OCI-LY1 (cell line): Measurements from ENCODE around the gene OCIAD2.

ENCODE experiments used
- H2AFZ ChIP-seq: fragments of 200-600 bp; sonication (generic), shearing (Covaris generic); 2 replicates; pipeline ENCODE4 v1.6.0; 2014; ENCODE audit warnings: antibody characterized with exemption, mild to moderate bottlenecking, low read length
- H3F3A ChIP-seq: fragments of 200-600 bp; sonication (generic), shearing (Covaris generic); 2 replicates; pipeline ENCODE4 v1.6.0; 2014; ENCODE audit warnings: mild to moderate bottlenecking, antibody characterized with exemption, low read length, moderate library complexity; ENCODE audit not compliant: insufficient read depth
- H3K27ac ChIP-seq: fragments of 200-600 bp; sonication (generic); 2 replicates; pipeline ENCODE4 v1.5.1; 2014; ENCODE audit warnings: low read length, mixed run types, mild to moderate bottlenecking, low read depth; ENCODE audit not compliant: poor library complexity, severe bottlenecking
- H3K27me3 ChIP-seq: fragments of 200-600 bp; sonication (generic); 2 replicates; pipeline ENCODE4 v1.6.0; 2014; ENCODE audit warnings: antibody characterized with exemption, mild to moderate bottlenecking, low read length, moderate library complexity; ENCODE audit not compliant: insufficient read depth
- H3K36me3 ChIP-seq: fragments of 200-600 bp; sonication (generic); 2 replicates; pipeline ENCODE4 v1.6.1; 2014; ENCODE audit warnings: mild to moderate bottlenecking, antibody characterized with exemption, low read length, moderate library complexity, mixed read lengths; ENCODE audit not compliant: insufficient read depth
- H3K4me1 ChIP-seq: fragments of 200-600 bp; sonication (generic); 2 replicates; pipeline ENCODE4 v1.5.1; 2014; ENCODE audit warnings: mild to moderate bottlenecking, low read length, moderate library complexity; ENCODE audit not compliant: insufficient read depth, severe bottlenecking
- H3K4me2 ChIP-seq: fragments of 200-600 bp; sonication (generic), shearing (Covaris generic); 2 replicates; pipeline ENCODE4 v1.6.1; 2014; ENCODE audit warnings: low read length
- H3K4me3 ChIP-seq: fragments of 200-600 bp; sonication (generic); 2 replicates; pipeline ENCODE4 v1.5.1; 2014; ENCODE audit warnings: low read length, low read depth, mild to moderate bottlenecking, mixed read lengths; ENCODE audit not compliant: poor library complexity, severe bottlenecking
- H3K79me2 ChIP-seq: fragments of 200-600 bp; shearing (Covaris generic); 2 replicates; pipeline ENCODE4 v1.6.1; 2016; ENCODE audit warnings: mixed run types, low read length, mixed read lengths; ENCODE audit not compliant: insufficient read depth
- H3K9ac ChIP-seq: fragments of 200-600 bp; sonication (generic), shearing (Covaris generic); 2 replicates; pipeline ENCODE4 v1.6.1; 2014; ENCODE audit warnings: mild to moderate bottlenecking, low read length, mixed read lengths
- H3K9me2 ChIP-seq: fragments of 200-600 bp; sonication (generic), shearing (Covaris generic); 2 replicates; pipeline ENCODE4 v1.6.1; 2014; ENCODE audit warnings: low read depth, mild to moderate bottlenecking, low read length, mixed read lengths
- H3K9me3 ChIP-seq: fragments of 200-600 bp; shearing (Covaris generic); 2 replicates; pipeline ENCODE4 v1.6.1; 2014; ENCODE audit warnings: low read length, mixed read lengths
- H4K20me1 ChIP-seq: fragments of 200-600 bp; sonication (generic), shearing (Covaris generic); 2 replicates; pipeline ENCODE4 v1.6.0; 2016; ENCODE audit warnings: mild to moderate bottlenecking, low read length; ENCODE audit not compliant: insufficient read depth
- CTCF ChIP-seq: fragments of 200-600 bp; sonication (generic), shearing (Covaris generic); IDR thresholded peaks from 2 replicates; pipeline ENCODE4 v1.5.1; 2017; ENCODE audit warnings: mild to moderate bottlenecking, antibody characterized with exemption, low read length, moderate library complexity, mixed read lengths
- EZH2 ChIP-seq: fragments of 200-600 bp; sonication (generic), shearing (Covaris generic); IDR thresholded peaks from 2 replicates; pipeline ENCODE4 v1.8.0; 2017; ENCODE audit warnings: borderline replicate concordance, mixed run types, mild to moderate bottlenecking, antibody characterized with exemption, low read length, moderate library complexity, mixed read lengths

Gene OCIAD2

GRCh38 chr4:48939785-48940184, 33.2 kb upstream of the OCIAD2 start:
- Histone ChIP-seq H3K4me3 (no peak overlapping the region), H3K27me3 (no peaks in the 10 kb centered on the region), H3K4me1 (no peaks in the 10 kb centered on the region), H3K9me3 (no peaks in the 10 kb centered on the region; the same call in 1 of the 2 replicates), H3K9ac (no peak overlapping the region), H3K27ac (no peak overlapping the region), H3K79me2 (no peaks in the 10 kb centered on the region), H2AFZ (no peak overlapping the region), H3F3A (no peaks in the 10 kb centered on the region), H3K36me3 (no peaks in the 10 kb centered on the region), H3K9me2 (no peaks in the 10 kb centered on the region), H3K4me2 (no peak overlapping the region), H4K20me1 (no peaks in the 10 kb centered on the region)
- TF ChIP-seq EZH2 (no peak), CTCF (no peak)

GRCh38 chr4:48938831-48939230, 32.3 kb upstream of the OCIAD2 start:
- Histone ChIP-seq H4K20me1 (no peaks in the 10 kb centered on the region), H2AFZ (no peak overlapping the region), H3K9me3 (no peaks in the 10 kb centered on the region; the same call in 1 of the 2 replicates), H3K4me3 (no peak overlapping the region), H3K9me2 (no peaks in the 10 kb centered on the region), H3K27me3 (no peaks in the 10 kb centered on the region), H3K9ac (no peak overlapping the region), H3K4me1 (no peaks in the 10 kb centered on the region), H3K4me2 (no peak overlapping the region), H3F3A (no peaks in the 10 kb centered on the region), H3K36me3 (no peaks in the 10 kb centered on the region), H3K27ac (no peak overlapping the region), H3K79me2 (no peaks in the 10 kb centered on the region)
- no peak for TF ChIP-seq CTCF
- no peak for TF ChIP-seq EZH2

- H3K4me2 ChIP-seq, result no peak overlapping the region
- no peaks in the 10 kb centered on the region for H3K27me3 ChIP-seq
- H3K4me1 ChIP-seq, result no peaks in the 10 kb centered on the region
- no peaks in the 10 kb centered on the region; the same call in 1 of the 2 replicates for H3K9me3 ChIP-seq
- H3K9me2 ChIP-seq, result no peaks in the 10 kb centered on the region
- no peaks in the 10 kb centered on the region for H3K36me3 ChIP-seq
- H3K9ac ChIP-seq, result no peak overlapping the region
- H3K4me3 ChIP-seq, result no peak overlapping the region
- no peaks in the 10 kb centered on the region for H3K79me2 ChIP-seq
- no peak overlapping the region for H2AFZ ChIP-seq
- no peak overlapping the region for H3K27ac ChIP-seq
- H4K20me1 ChIP-seq, result no peaks in the 10 kb centered on the region
- no peak for TF ChIP-seq EZH2
- TF ChIP-seq CTCF, result no peak
- H3F3A ChIP-seq, result no peaks in the 10 kb centered on the region
Observed at GRCh38 chr4:48937033-48937432, 30.5 kb upstream of the OCIAD2 start.
